Neuronal stem cell (in vitro differentiated cells): ENCODE data around the gene AGPS.

Experiments used
- DNase-seq: peaks from one replicate; pipeline ENCODE4 v3.0.0-alpha.2; 2013; ENCODE audit warnings: low spot score
- H2AFZ ChIP-seq: one replicate; pipeline ENCODE4 v1.6.1; 2013; ENCODE audit warnings: mild to moderate bottlenecking, low read length, inconsistent platforms
- H2AK5ac ChIP-seq: 2 replicates; pipeline ENCODE4 v1.6.1; 2013; ENCODE audit warnings: low read depth, mild to moderate bottlenecking, inconsistent platforms, low read length, moderate library complexity, mixed read lengths
- H2BK120ac ChIP-seq: 2 replicates; pipeline ENCODE4 v1.6.1; 2013; ENCODE audit warnings: low read depth, mild to moderate bottlenecking, inconsistent platforms, low read length, moderate library complexity, mixed read lengths
- H2BK12ac ChIP-seq: one replicate; pipeline ENCODE4 v1.6.1; 2013; ENCODE audit warnings: low read length, inconsistent platforms
- H2BK15ac ChIP-seq: 2 replicates; pipeline ENCODE4 v1.6.1; 2013; ENCODE audit warnings: mild to moderate bottlenecking, low read length, inconsistent platforms, mixed read lengths
- H2BK5ac ChIP-seq: one replicate; pipeline ENCODE4 v1.6.1; 2013; ENCODE audit warnings: inconsistent platforms, mild to moderate bottlenecking, low read length, moderate library complexity
- H3K14ac ChIP-seq: one replicate; pipeline ENCODE4 v1.6.1; 2013; ENCODE audit warnings: low read length, inconsistent platforms
- H3K18ac ChIP-seq: 2 replicates; pipeline ENCODE4 v1.6.1; 2013; ENCODE audit warnings: low read length, inconsistent platforms
- H3K23ac ChIP-seq: 2 replicates; pipeline ENCODE4 v1.6.1; 2013; ENCODE audit warnings: low read depth, mild to moderate bottlenecking, mixed read lengths, low read length, inconsistent platforms; ENCODE audit not compliant: poor library complexity
- H3K27ac ChIP-seq: replicated peaks from 3 replicates; pipeline ENCODE4 v1.5.1; 2013; ENCODE audit warnings: low read length, inconsistent platforms
- H3K27me3 ChIP-seq, 3 experiments: 2 replicates each; pipeline ENCODE4 v1.6.1; 2013; ENCODE audit warnings: low read length in 3 of 3, mild to moderate bottlenecking in 2 of 3, inconsistent platforms in 1 of 3, low read depth in 1 of 3, mixed read lengths in 1 of 3, moderate library complexity in 1 of 3; ENCODE audit not compliant: control insufficient read depth in 3 of 3, insufficient read depth in 3 of 3
- H3K36me3 ChIP-seq, 2 donors: replicated peaks in 1 of 2; 2 replicates each; pipeline ENCODE4 v1.6.1; 2013; ENCODE audit warnings: low read length in 2 of 2; ENCODE audit not compliant: control insufficient read depth in 2 of 2, insufficient read depth in 2 of 2
- H3K4ac ChIP-seq: 2 replicates; pipeline ENCODE4 v1.6.1; 2013; ENCODE audit warnings: inconsistent platforms, mild to moderate bottlenecking, low read length, moderate library complexity
- H3K4me1 ChIP-seq, 2 donors: 1 replicate in 1 of 2; 2 replicates in 1 of 2; pipeline ENCODE4 v1.6.1; 2013; ENCODE audit warnings: low read length in 2 of 2, low read depth in 1 of 2; ENCODE audit not compliant: control insufficient read depth in 2 of 2, insufficient read depth in 1 of 2
- H3K4me2 ChIP-seq: one replicate; pipeline ENCODE4 v1.6.1; 2013; ENCODE audit warnings: mild to moderate bottlenecking, low read length, inconsistent platforms; ENCODE audit not compliant: insufficient read depth, poor library complexity, severe bottlenecking
- H3K4me3 ChIP-seq, 2 donors: 2 replicates each; pipeline ENCODE4 v1.5.1; 2013; ENCODE audit warnings: low read length in 2 of 2, mild to moderate bottlenecking in 2 of 2, inconsistent platforms in 1 of 2, moderate library complexity in 1 of 2
- H3K79me1 ChIP-seq: one replicate; pipeline ENCODE4 v1.6.1; 2013; ENCODE audit warnings: low read depth, mild to moderate bottlenecking, inconsistent platforms, low read length, moderate library complexity
- H3K9ac ChIP-seq: one replicate; pipeline ENCODE4 v1.6.1; 2013; ENCODE audit warnings: mild to moderate bottlenecking, low read depth, low read length, inconsistent platforms; ENCODE audit not compliant: poor library complexity
- H3K9me3 ChIP-seq, 2 donors: replicated peaks in 1 of 2; 2 replicates each; pipeline versions ENCODE3 to v1.6.1; 2013; ENCODE audit warnings: low read length in 2 of 2, mild to moderate bottlenecking in 2 of 2, inconsistent platforms in 1 of 2, low read depth in 1 of 2, mixed read lengths in 1 of 2, moderate library complexity in 1 of 2; ENCODE audit not compliant: control insufficient read depth in 2 of 2, insufficient read depth in 1 of 2
- H4K8ac ChIP-seq: one replicate; pipeline ENCODE4 v1.6.1; 2013; ENCODE audit warnings: low read depth, mild to moderate bottlenecking, inconsistent platforms, low read length, moderate library complexity
- H4K91ac ChIP-seq: one replicate; pipeline ENCODE4 v1.6.1; 2013; ENCODE audit warnings: low read length, low read depth, mild to moderate bottlenecking, inconsistent platforms; ENCODE audit not compliant: poor library complexity
- WGBS, 2 donors: extraction: QIAGEN DNeasy Blood & Tissue Kit; methylation state at CpG; one replicate each; pipeline ENCODE4 v1.1.7; 2013; ENCODE audit warnings: missing lambda C conversion rate in 2 of 2, mixed read lengths in 1 of 2; ENCODE audit not compliant: insufficient read length in 2 of 2, insufficient replicate concordance in 1 of 2; ENCODE audit errors: extremely low coverage in 2 of 2; 5-methylcytosine and 5-hydroxymethylcytosine counted together

The AGPS gene

GRCh38 chr2:177393824-177394593, 1.4 kb downstream of the AGPS start:
- Histone ChIP-seq H3K4ac (no peak overlapping the region), H2AFZ (no peak overlapping the region), H3K4me3 (peak overlapping the region in 1 of 2 donors; percentile 67), H2BK15ac (no peak overlapping the region), H2BK12ac (no peak overlapping the region), H2BK5ac (no peak overlapping the region), H3K27me3 (no peaks in the 10 kb centered on the region), H4K8ac (no peak overlapping the region), H3K4me2 (peak overlapping the region; percentile 82), H3K23ac (no peak overlapping the region), H3K9me3 (no peaks in the 10 kb centered on the region), H3K9ac (no peak overlapping the region), H3K27ac (no peak overlapping the region), H3K79me1 (peaks cover 2% of the 10 kb centered on the region), H3K36me3 (peaks cover 0 to 7% of the 10 kb centered on the region in 2 donors), H3K4me1 (peaks cover 2 to 9% of the 10 kb centered on the region in 2 donors), H4K91ac (no peak overlapping the region), H2AK5ac (no peak overlapping the region), H2BK120ac (no peak overlapping the region), H3K18ac (no peak overlapping the region), H3K14ac (no peak overlapping the region)
- DNase-seq = no peak
- no CpG with 5 or more reads among the region's 8 CpGs for WGBS, 2 donors

- peaks cover 2% of the 10 kb centered on the region for H3K79me1 ChIP-seq
- H2BK15ac ChIP-seq = no peak overlapping the region
- no peak overlapping the region for H3K18ac ChIP-seq
- no CpG with 5 or more reads among the region's 3 CpGs for WGBS, 2 donors
- no peak overlapping the region for H3K14ac ChIP-seq
- no peak overlapping the region for H3K9ac ChIP-seq
- no peak overlapping the region for H3K23ac ChIP-seq
- no peak overlapping the region for H2BK12ac ChIP-seq
- H3K9me3 ChIP-seq = no peaks in the 10 kb centered on the region
- DNase-seq = no peak
- no peak overlapping the region for H3K4me2 ChIP-seq
- H3K4ac ChIP-seq = no peak overlapping the region
- no peaks in the 10 kb centered on the region for H3K27me3 ChIP-seq
- H2BK120ac ChIP-seq = no peak overlapping the region
- H2BK5ac ChIP-seq = no peak overlapping the region
- H4K91ac ChIP-seq = no peak overlapping the region
- H3K27ac ChIP-seq = no peak overlapping the region
- H3K4me1 ChIP-seq = peaks cover 2 to 9% of the 10 kb centered on the region in 2 donors
- H2AFZ ChIP-seq = no peak overlapping the region
- H4K8ac ChIP-seq = no peak overlapping the region
- peaks cover 0 to 7% of the 10 kb centered on the region in 2 donors for H3K36me3 ChIP-seq
- H2AK5ac ChIP-seq = no peak overlapping the region
- no peak overlapping the region for H3K4me3 ChIP-seq
Measured at GRCh38 chr2:177394594-177394973, 2.0 kb downstream of the AGPS start.

GRCh38 chr2:177395351-177396065, 2.9 kb downstream of the AGPS start:
- H3K36me3 ChIP-seq = peaks cover 0 to 7% of the 10 kb centered on the region in 2 donors
- peaks cover 2 to 9% of the 10 kb centered on the region in 2 donors for H3K4me1 ChIP-seq
- no peak overlapping the region for H2BK5ac ChIP-seq
- no peak overlapping the region for H3K14ac ChIP-seq
- H4K8ac ChIP-seq = no peak overlapping the region
- H3K23ac ChIP-seq = no peak overlapping the region
- no peak overlapping the region for H2BK15ac ChIP-seq
- no CpG with 5 or more reads among the region's 3 CpGs for WGBS, 2 donors
- no peak overlapping the region for H3K4me2 ChIP-seq
- no peak overlapping the region for H3K27ac ChIP-seq
- H3K18ac ChIP-seq = no peak overlapping the region
- no peak overlapping the region for H2AK5ac ChIP-seq
- no peak overlapping the region for H2BK120ac ChIP-seq
- peaks cover 2% of the 10 kb centered on the region for H3K79me1 ChIP-seq
- H2BK12ac ChIP-seq = no peak overlapping the region
- no peak overlapping the region for H3K4ac ChIP-seq
- no peak overlapping the region for H3K9ac ChIP-seq
- no peaks in the 10 kb centered on the region for H3K9me3 ChIP-seq
- no peak overlapping the region for H2AFZ ChIP-seq
- no peak overlapping the region for H3K4me3 ChIP-seq
- no peaks in the 10 kb centered on the region for H3K27me3 ChIP-seq
- H4K91ac ChIP-seq = no peak overlapping the region
- no peak for DNase-seq

GRCh38 chr2:177396703-177397460, 4.3 kb downstream of the AGPS start:
- Histone ChIP-seq H3K27me3 (no peaks in the 10 kb centered on the region), H3K4me2 (no peak overlapping the region), H3K4me3 (no peak overlapping the region), H3K79me1 (peaks cover 2% of the 10 kb centered on the region), H2BK5ac (no peak overlapping the region), H3K9me3 (no peaks in the 10 kb centered on the region), H3K27ac (no peak overlapping the region), H4K91ac (no peak overlapping the region), H2BK15ac (no peak overlapping the region), H3K23ac (no peak overlapping the region), H3K18ac (no peak overlapping the region), H3K4me1 (peaks cover 2 to 9% of the 10 kb centered on the region in 2 donors), H3K14ac (no peak overlapping the region), H2BK12ac (no peak overlapping the region), H2AK5ac (no peak overlapping the region), H3K36me3 (peaks cover 0 to 7% of the 10 kb centered on the region in 2 donors), H3K9ac (no peak overlapping the region), H2BK120ac (no peak overlapping the region), H4K8ac (no peak overlapping the region), H2AFZ (no peak overlapping the region), H3K4ac (no peak overlapping the region)
- WGBS, 2 donors = no CpG with 5 or more reads among the region's 10 CpGs
- no peak for DNase-seq
